Measurements from ENCODE around the gene NFATC1.
A peak's percentile ranks its signal among the peaks of the same experiment; 100 is the strongest.

The NFATC1 gene

DNA sequence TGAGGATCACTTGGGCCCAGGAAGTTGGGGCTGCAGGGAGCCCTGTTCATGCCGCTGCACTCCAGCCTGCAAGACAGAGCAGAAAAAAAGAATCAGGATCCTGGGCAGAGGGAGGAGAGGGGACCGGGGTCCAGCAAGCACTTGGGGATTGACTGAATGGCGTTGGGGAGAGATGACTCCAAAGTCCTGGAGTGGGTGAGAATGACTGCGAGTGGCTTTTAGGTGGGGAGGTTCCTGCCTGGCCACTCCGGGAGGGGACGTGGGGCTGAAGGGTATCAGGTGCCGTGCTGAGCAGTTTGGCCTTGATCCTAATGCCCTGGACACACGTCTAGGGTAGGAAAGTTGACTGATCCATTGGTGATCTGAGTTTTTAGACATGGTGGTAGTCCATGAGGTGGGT is 3.5 kb upstream of the NFATC1 start:
- no peak for TF ChIP-seq CTCF (IDR thresholded peaks at IDR 0.05; ENCODE audit: control extremely low read depth, extremely low read depth, low read depth, missing control alignments)
- ChIA-PET CTCF (interaction anchor here (1.5 to 5.2 kb wide), 3 partner anchors 11 to 251 kb away, joined by 4 to 64 read pairs (median 7); no protein-coding TSS in a partner anchor), POLR2A (interaction anchor here (0.7 kb wide), 1 partner anchor 147 kb away, joined by 4 read pairs; no protein-coding TSS in a partner anchor)
- DNase-seq (ENCODE audit: extremely low spot score) = no peak

GRCh38 chr18:79393181-79393634 is 2.5 kb upstream of the NFATC1 start:
- TF ChIP-seq CTCF (IDR thresholded peaks at IDR 0.05; ENCODE audit: control extremely low read depth, extremely low read depth, low read depth, missing control alignments) = no peak
- DNase-seq (ENCODE audit: extremely low spot score) = no peak
- CTCF ChIA-PET = interaction anchor here (0.7 to 5.2 kb wide), 5 partner anchors 12 to 49 kb away, joined by 3 to 64 read pairs (median 4); no protein-coding TSS in a partner anchor
- POLR2A ChIA-PET = interaction anchor here (0.9 kb wide), 1 partner anchor 116 kb away, joined by 3 read pairs; no protein-coding TSS in a partner anchor

GRCh38 chr18:79393635-79394533 is 1.8 kb upstream of the NFATC1 start:
- DNase-seq (ENCODE audit: extremely low spot score) = peak; percentile 63
- CTCF ChIA-PET = interaction anchor here (0.7 to 5.2 kb wide), 5 partner anchors 13 to 49 kb away, joined by 3 to 64 read pairs (median 4); no protein-coding TSS in a partner anchor
- no peak for TF ChIP-seq CTCF (IDR thresholded peaks at IDR 0.05; ENCODE audit: control extremely low read depth, extremely low read depth, low read depth, missing control alignments)
- POLR2A ChIA-PET = interaction anchor here (0.9 kb wide), 1 partner anchor 115 kb away, joined by 3 read pairs; no protein-coding TSS in a partner anchor

DNA sequence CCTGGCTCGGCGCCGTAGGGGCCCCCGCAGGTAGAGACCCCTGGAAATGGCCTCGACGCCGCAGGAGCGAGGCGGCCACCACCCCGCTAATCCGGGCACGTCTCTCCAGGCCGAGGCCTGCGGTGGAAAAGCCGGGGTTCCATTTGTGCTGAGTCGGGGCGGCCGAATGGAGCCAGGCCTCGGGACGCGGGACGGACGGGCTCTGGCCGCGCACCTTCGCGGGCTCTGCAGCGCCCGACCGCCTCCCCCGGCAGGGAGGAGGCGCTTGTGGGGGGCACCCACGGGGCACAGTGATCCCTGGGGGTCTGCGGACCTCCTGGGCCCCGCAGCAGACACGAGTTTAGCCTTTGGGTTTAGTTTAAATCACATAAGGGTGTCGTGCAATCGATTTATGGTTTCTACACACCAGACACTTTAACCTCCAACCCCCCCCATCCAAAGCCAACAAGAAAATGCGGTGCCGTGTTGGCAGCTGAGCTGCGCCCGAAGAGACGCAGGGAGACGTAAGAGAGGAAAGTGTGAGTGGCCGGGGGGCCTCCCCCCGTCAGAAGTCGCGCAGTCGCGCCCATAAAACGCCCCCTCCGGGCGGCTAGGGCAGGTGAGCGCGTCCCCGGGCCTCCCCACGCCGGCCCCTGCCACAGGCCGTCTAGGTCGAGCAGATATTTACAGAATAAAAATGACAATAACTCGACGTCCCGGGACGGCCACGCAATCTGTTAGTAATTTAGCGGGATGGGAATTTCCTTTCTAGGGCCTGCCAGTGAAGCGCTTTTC is 1.0 kb upstream of the NFATC1 start:
- CTCF ChIA-PET = interaction anchor here (5.2 kb wide), 1 partner anchor 14 kb away, joined by 64 read pairs; no protein-coding TSS in a partner anchor
- POLR2A ChIA-PET = no interaction called here
- TF ChIP-seq CTCF (IDR thresholded peaks at IDR 0.05; ENCODE audit: control extremely low read depth, extremely low read depth, low read depth, missing control alignments) = no peak
- DNase-seq (ENCODE audit: extremely low spot score) = peak; percentile 67

DNA sequence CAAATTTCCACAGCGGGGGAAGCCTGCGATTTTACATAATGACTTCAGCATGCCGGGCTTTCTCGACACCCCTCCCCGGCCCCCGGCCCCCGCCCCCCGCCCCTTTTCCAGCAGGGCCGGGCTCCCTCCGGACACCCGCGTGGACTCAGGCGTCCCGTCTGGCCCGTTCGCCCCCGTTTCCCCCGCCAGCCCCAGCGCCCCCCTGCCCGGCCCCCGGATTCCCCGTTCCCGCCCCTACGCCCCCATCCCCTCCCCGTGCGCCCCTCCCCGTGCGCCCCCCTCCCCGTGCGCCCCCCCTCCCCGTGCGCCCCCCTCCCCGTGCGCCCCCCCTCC is 456 bp upstream of the NFATC1 start:
- ChIA-PET CTCF (interaction anchor here (1.8 kb wide), 1 partner anchor 128 kb away, joined by 6 read pairs; no protein-coding TSS in a partner anchor), POLR2A (interaction anchor here (0.6 kb wide), 2 partner anchors 139 to 239 kb away, joined by 3 to 4 read pairs; no protein-coding TSS in a partner anchor)
- TF ChIP-seq CTCF (IDR thresholded peaks at IDR 0.05; ENCODE audit: control extremely low read depth, extremely low read depth, low read depth, missing control alignments) = no peak
- DNase-seq (ENCODE audit: extremely low spot score) = no peak

Data from GM10248 (cell line).